Panc1 (cell line): Measurements from ENCODE around the gene CDKAL1. TPM values are rescaled to one million over a fixed set of nuclear protein-coding genes. Genes with fewer than 3 reads are reported as not detected.
"Not testable (repeated sequence)": the region's sequence is repeated elsewhere in the genome, so short reads cannot be mapped to it uniquely, and the experiment has no call there.

ENCODE experiments used
- ATAC-seq: fragments of 200-7000 bp; cut with Tn5 transposase; 2 replicates; pipeline ENCODE4 v1.9.1; 2020; ENCODE audit warnings: mild to moderate bottlenecking, moderate library complexity
- BruUV-seq: library from RNA; stranded (reverse); fragments of 400-500 nt; replicated peaks from 2 replicates; lab custom pipeline; 2021; lab: Mats Ljungman, UMichigan
- CTCF ChIA-PET: fragments of 300-600 bp; sonication (Branson Sonifier 250); formaldehyde crosslinking; loops from one replicate; lab custom pipeline; 2022; ENCODE audit warnings: antibody characterized with exemption; lab: Charles Lee
- POLR2A ChIA-PET: fragments of 300-600 bp; sonication (Branson Sonifier 250); formaldehyde crosslinking; loops from one replicate; lab custom pipeline; 2022; ENCODE audit warnings: antibody characterized with exemption; lab: Charles Lee
- DNase-seq: peaks from one replicate; pipeline ENCODE4 v3.0.0-alpha.2; 2010; ENCODE audit warnings: low read depth, low spot score
- H3K27ac ChIP-seq: 2 replicates; pipeline ENCODE4 v1.5.1; 2011; ENCODE audit warnings: mild to moderate bottlenecking, low read length, inconsistent platforms
- H3K27me3 ChIP-seq: fragments of 200-500 bp; sonication (Bioruptor generic); 2 replicates; pipeline ENCODE4 v1.6.0; 2014; ENCODE audit warnings: low read length, inconsistent platforms; ENCODE audit not compliant: control insufficient read depth, insufficient read depth
- H3K36me3 ChIP-seq: fragments of 200-500 bp; sonication (Bioruptor generic); 2 replicates; pipeline ENCODE4 v1.5.1; 2014; ENCODE audit warnings: inconsistent platforms, mild to moderate bottlenecking, low read length, moderate library complexity; ENCODE audit not compliant: control insufficient read depth, insufficient read depth
- H3K4me1 ChIP-seq: 2 replicates; pipeline ENCODE4 v1.5.1; 2011; ENCODE audit warnings: inconsistent platforms, mild to moderate bottlenecking, low read length, moderate library complexity; ENCODE audit not compliant: control insufficient read depth, insufficient read depth
- H3K4me3 ChIP-seq, 2 experiments: 2 replicates each; pipeline ENCODE4 v1.5.1; 2011 to 2012; ENCODE audit warnings: low read depth in 2 of 2, low read length in 2 of 2, mild to moderate bottlenecking in 2 of 2, inconsistent platforms in 1 of 2, moderate library complexity in 1 of 2
- H3K9me3 ChIP-seq: fragments of 200-500 bp; sonication (Bioruptor generic); 2 replicates; pipeline ENCODE4 v1.5.1; 2014; ENCODE audit warnings: low read depth, mild to moderate bottlenecking, inconsistent platforms, low read length, moderate library complexity; ENCODE audit not compliant: control insufficient read depth, insufficient read depth
- CTCF ChIP-seq: fragments of 450-650 bp; IDR thresholded peaks from 2 replicates; pipeline ENCODE4 v1.5.1; 2017; ENCODE audit warnings: mild to moderate bottlenecking
- POLR2AphosphoS5 ChIP-seq: IDR thresholded peaks from 2 replicates; pipeline ENCODE4 v1.6.1; 2012; ENCODE audit warnings: mild to moderate bottlenecking, low read depth, low read length, moderate library complexity
- REST ChIP-seq, 2 experiments: IDR thresholded peaks; 2 replicates each; pipeline ENCODE4 v1.6.1; 2011 to 2012; ENCODE audit warnings: low read depth in 2 of 2, control low read depth in 1 of 2, low read length in 1 of 2, mild to moderate bottlenecking in 1 of 2, moderate library complexity in 1 of 2; ENCODE audit not compliant: insufficient read depth in 1 of 2
- SIN3A ChIP-seq: IDR thresholded peaks from 2 replicates; pipeline ENCODE4 v1.6.1; 2012; ENCODE audit warnings: low read depth, mild to moderate bottlenecking, low read length, moderate library complexity, borderline replicate concordance; ENCODE audit not compliant: insufficient read depth
- TCF7L2 ChIP-seq: IDR thresholded peaks from 2 replicates; pipeline ENCODE4 v1.6.1; 2011; ENCODE audit warnings: mild to moderate bottlenecking, low read depth, low read length, inconsistent platforms
- in situ Hi-C: cut with HindIII; loops from 2 replicates; pipeline ENCODE4 v1.10.0; 2016; ENCODE audit warnings: low sequenced_read_pairs, low pct_unique_long_range_greater_than_20kb
- intact Hi-C: fragments of 100-400 bp; cut with micrococcal nuclease; formaldehyde crosslinking; loops from one replicate; pipeline ENCODE4 v1.10.0; 2022; ENCODE audit not compliant: unreplicated experiment
- total RNA-seq: library from RNA; stranded (reverse); gene quantifications from one replicate; pipeline ENCODE4 v1.2.1, GENCODE V29; 2021; ENCODE audit not compliant: unreplicated experiment

Gene CDKAL1
- total RNA-seq, 1 experiment from 2014 or later, result 14.5 TPM

GRCh38 chr6:20723236-20723635 is 189.0 kb downstream of the CDKAL1 start:
- Histone ChIP-seq H3K4me3 (no peak overlapping the region), H3K27me3 (no peaks in the 10 kb centered on the region), H3K27ac (no peak overlapping the region), H3K9me3 (no peaks in the 10 kb centered on the region), H3K36me3 (no peaks in the 10 kb centered on the region), H3K4me1 (no peaks in the 10 kb centered on the region)
- in situ Hi-C loops (no loop called here), intact Hi-C loops (no loop called here)
- ATAC-seq, result no peak
- BruUV-seq, result no TSS peak
- CTCF ChIA-PET, result no interaction called here
- DNase-seq, result no peak
- POLR2A ChIA-PET, result no interaction called here
- no peak for TF ChIP-seq CTCF
- TF ChIP-seq TCF7L2, result no peak
- no peak for TF ChIP-seq REST (IDR thresholded peaks at IDR 0.05; ENCODE audit: insufficient read depth in 1 of 2, low read depth in 2 of 2, low read length in 1 of 2)
- TF ChIP-seq POLR2AphosphoS5, result no peak
- no peak for TF ChIP-seq SIN3A

GRCh38 chr6:20724443-20725190 is 190.4 kb downstream of the CDKAL1 start:
- ChIA-PET CTCF (interaction anchor here (0.6 kb wide), 1 partner anchor 9 kb away, joined by 3 read pairs; no protein-coding TSS in a partner anchor), POLR2A (no interaction called here)
- ATAC-seq (no peak), DNase-seq (no peak)
- Histone ChIP-seq H3K9me3 (no peaks in the 10 kb centered on the region), H3K27ac (no peak overlapping the region), H3K27me3 (no peaks in the 10 kb centered on the region), H3K4me3 (no peak overlapping the region), H3K36me3 (no peaks in the 10 kb centered on the region), H3K4me1 (no peaks in the 10 kb centered on the region)
- in situ Hi-C loops, result no loop called here
- intact Hi-C loops, result no loop called here
- no peak for TF ChIP-seq REST (IDR thresholded peaks at IDR 0.05; ENCODE audit: insufficient read depth in 1 of 2, low read depth in 2 of 2, low read length in 1 of 2)
- no peak for TF ChIP-seq POLR2AphosphoS5
- no peak for TF ChIP-seq TCF7L2
- no peak for TF ChIP-seq SIN3A
- no peak for TF ChIP-seq CTCF
- BruUV-seq, result no TSS peak

- H3K27ac ChIP-seq, POLR2A ChIA-PET, H3K4me3 ChIP-seq, BruUV-seq, in situ Hi-C loops, intact Hi-C loops, H3K9me3 ChIP-seq, H3K27me3 ChIP-seq, H3K4me1 ChIP-seq, H3K36me3 ChIP-seq, DNase-seq, ATAC-seq: not testable (repeated sequence)
- CTCF ChIA-PET, result interaction anchor here (0.6 kb wide), 1 partner anchor 9 kb away, joined by 3 read pairs; no protein-coding TSS in a partner anchor
Measured at GRCh38 chr6:20725235-20725634, 191.0 kb downstream of the CDKAL1 start.
